ENCODE data around the gene HERC6.
"Not testable (repeated sequence)": the region's sequence is repeated elsewhere in the genome, so short reads cannot be mapped to it uniquely, and the experiment has no call there.

HERC6 gene

DNA sequence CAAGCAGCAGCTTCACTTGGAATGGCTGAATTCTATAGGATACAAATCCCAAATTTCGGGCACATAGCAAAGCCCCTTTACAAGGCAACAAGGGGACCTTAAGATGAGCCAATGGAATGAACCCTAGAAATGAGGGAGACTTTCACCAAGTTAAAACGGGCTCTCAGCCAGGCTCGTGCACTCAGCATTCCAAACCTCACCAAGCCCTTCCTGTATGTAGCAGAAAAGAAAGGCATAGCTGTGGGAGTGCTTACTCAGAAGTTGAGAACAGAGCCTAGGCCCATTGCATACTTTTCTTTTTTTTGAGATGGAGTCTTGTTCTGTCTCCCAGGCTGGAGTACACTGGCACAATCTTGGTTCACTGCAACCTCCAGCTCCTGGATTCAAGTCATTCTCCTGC is 67.5 kb downstream of the HERC6 start:
- no peak for DNase-seq (ENCODE audit: low read depth in 3 of 3)

DNA sequence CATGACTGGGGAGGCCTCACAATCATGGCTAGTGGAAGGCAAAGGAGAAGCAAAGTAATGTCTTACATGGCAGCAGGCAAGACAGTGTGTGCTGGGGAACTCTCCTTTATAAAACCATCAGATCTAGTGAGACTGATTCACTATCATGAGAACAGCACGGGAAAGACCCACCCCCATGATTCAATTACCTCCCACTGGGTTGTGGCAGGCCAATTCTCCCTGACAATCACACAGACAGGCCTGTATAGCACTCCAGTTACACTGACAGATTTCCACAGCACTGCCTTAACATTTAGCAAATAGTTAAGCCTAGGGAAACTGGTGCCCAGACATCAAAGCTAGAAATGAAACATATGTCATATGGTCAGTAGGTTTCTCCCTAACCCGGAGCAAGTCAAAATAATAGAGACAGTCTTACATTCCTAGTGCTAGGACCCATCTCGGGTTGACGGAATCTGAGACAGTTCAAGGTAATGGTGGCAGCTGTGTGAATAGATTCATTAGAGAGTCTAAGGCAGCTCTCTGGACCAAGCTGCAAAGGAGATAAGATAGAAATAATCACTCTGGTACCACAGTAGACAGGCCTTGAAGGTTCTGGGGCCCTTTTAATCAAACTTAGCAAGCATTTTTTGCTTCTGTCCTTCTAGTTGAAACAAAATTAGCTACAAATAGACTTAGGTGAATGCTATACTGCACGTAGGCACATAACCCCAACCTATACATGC is 68.9 kb downstream of the HERC6 start:
- DNase-seq (ENCODE audit: low read depth in 3 of 3), result no peak

DNA sequence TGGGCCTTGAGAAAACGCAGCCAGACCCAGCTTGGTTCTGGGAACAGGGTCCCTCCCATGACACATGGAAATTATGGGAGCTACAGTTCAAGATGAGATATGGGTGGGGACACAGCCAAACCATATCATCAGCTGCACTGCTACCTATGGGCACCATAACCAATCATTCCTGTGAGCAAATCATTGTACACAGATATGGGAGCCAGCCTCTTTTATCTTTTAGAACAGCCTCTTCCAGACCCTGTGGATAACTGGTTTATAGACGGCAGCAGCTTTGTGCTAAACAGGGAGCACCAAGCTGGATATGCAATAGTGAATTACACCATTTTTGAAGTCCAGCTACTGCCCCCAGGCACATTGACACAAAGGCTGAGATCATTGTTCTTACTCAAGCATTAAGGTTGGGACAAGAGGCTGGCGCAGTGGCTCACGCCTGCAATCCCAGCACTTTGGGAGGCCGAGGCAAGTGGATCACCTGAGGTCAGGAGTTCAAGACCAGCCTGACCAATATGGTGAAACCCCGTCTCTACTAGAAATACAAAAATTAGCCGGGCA is 69.6 kb downstream of the HERC6 start:
- DNase-seq (ENCODE audit: low read depth in 3 of 3), result not testable (repeated sequence)

- no peak for DNase-seq (ENCODE audit: low read depth in 3 of 3)
Measured at GRCh38 chr4:88448889-88449288, 70.2 kb downstream of the HERC6 start.

DNA sequence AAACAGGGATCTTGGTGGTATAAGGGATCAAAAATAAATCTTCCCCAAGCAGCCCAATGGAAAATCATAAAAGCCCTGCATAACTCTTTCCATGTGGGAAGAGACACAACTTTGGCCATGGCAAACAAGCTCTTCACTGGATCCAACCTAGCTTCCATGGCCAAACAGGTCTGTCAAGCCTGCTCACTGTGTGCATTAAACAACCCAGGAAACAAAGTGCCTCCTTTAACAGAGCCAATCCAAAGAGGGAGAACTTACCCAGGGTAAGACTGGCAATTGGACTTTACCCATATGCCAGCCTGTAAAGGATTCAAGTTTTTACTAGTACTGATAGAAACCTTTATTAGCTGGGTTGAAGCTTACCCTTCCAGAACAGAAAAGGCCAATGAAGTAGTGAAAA is 70.6 kb downstream of the HERC6 start:
- DNase-seq (ENCODE audit: low read depth in 3 of 3), result no peak

GRCh38 chr4:88451205-88451604 is 72.6 kb downstream of the HERC6 start:
- no peak for DNase-seq (ENCODE audit: low read depth in 3 of 3)

DNA sequence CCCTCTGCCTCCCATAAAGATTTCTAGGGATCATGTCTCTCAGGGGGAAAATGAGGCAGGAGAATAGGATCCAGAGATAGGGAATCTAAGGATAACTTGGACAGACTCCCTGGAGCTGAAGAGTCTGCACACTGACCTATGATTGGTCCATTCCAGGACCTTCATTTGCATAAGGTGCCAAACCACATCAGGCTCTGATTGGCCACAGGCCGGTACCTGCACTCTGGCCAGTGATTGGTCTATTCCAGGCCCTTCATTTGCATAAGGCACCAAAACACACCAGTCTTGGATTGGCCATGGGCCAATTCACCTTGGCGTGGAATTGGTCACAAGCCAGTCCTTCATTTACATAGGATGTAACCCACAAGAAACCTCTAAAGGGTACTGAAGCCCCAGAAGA is 74.3 kb downstream of the HERC6 start:
- DNase-seq (ENCODE audit: low read depth in 3 of 3), result no peak

DNA sequence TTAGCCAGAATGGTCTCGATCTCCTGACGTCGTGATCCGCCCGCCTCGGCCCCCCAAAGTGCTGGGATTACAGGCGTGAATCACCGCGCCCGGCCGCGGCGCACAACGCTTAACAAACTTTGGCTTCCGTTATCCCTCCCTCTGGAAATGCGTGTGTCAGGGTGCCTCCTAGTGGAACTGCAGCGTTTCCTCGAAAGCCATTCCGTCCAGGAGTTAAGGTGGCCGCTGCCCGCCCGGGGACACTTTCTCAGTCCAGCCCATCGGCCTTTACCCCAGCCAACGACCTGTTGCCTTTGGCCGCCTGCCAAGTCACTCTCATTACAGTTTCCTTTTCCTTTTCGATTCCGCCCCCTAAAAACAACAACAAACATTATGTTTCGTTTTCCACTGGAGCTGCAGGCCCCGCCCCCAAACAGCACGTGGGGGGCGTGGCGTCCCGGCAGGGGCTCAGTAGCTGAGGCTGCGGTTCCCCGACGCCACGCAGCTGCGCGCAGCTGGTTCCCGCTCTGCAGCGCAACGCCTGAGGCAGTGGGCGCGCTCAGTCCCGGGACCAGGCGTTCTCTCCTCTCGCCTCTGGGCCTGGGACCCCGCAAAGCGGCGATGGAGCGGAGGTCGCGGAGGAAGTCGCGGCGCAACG is 78.1 kb downstream of the HERC6 start, which contains the start of gene HERC5:
HERC5 (plus strand) TSS at position 450 of the 637 bp plus-strand sequence; CDS start at position 601, 151 bp downstream.
- DNase-seq (ENCODE audit: low read depth in 3 of 3), result peak; percentile 68 to 79 (median 69)

GRCh38 chr4:88457307-88458103 is 78.9 kb downstream of the HERC6 start:
- peak; percentile 6 to 34 (median 13) for DNase-seq (ENCODE audit: low read depth in 3 of 3)

- DNase-seq (ENCODE audit: low read depth in 3 of 3), result no peak
Measured at GRCh38 chr4:88458104-88458740, 79.6 kb downstream of the HERC6 start.

GRCh38 chr4:88465653-88466192 is 87.1 kb downstream of the HERC6 start:
- no peak for DNase-seq (ENCODE audit: low read depth in 3 of 3)

GRCh38 chr4:88467392-88467791 is 88.7 kb downstream of the HERC6 start:
- no peak for DNase-seq (ENCODE audit: low read depth in 3 of 3)

GRCh38 chr4:88477229-88477860 is 98.7 kb downstream of the HERC6 start:
- DNase-seq (ENCODE audit: low read depth in 3 of 3), result no peak

- no peak for DNase-seq (ENCODE audit: low read depth in 3 of 3)
Measured at GRCh38 chr4:88478247-88478646, 99.6 kb downstream of the HERC6 start.

- DNase-seq (ENCODE audit: low read depth in 3 of 3), result no peak
Measured at GRCh38 chr4:88481537-88481936, 102.9 kb downstream of the HERC6 start.

DNA sequence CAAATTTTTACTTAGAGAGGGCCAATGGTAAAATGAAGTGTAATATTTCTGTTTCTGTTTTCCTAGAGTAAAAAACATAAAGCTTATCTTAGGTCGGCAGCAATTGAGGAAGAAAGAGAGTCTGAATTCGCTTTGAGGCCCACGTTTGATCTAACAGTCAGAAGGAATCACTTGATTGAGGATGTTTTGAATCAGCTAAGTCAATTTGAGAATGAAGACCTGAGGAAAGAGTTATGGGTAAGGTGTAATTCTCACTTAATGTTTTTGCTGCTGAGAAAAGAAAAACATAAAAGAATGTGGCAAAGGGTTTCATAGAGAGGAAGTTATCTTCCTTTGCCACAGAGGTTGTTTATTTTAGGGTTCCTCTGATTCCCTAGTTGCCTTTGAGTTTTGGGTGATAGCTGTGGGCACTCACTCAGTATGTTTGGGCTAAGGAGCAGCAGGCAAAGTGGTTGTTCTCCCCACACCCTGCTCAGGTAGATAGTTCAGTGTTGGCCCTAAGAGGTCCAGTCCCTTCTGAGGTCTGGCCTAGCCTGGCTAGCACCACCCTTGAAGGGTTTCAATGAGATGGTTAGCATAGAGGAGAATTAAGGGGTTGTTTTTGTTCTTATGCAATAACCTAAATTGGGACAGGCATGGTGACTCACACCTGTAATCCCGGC is 110.6 kb downstream of the HERC6 start:
- no peak for DNase-seq (ENCODE audit: low read depth in 3 of 3)
